Measurements from ENCODE around the gene ZBTB20. TPM values are rescaled to one million over a fixed set of nuclear protein-coding genes. Genes with fewer than 3 reads are reported as not detected.

ZBTB20 gene
- total RNA-seq, 1 donor from 2014 or later, result 61.0 TPM

- H3K27ac ChIP-seq, result no peak overlapping the region
- ATAC-seq (no peak), DNase-seq (no peak)
- H3K4me1 ChIP-seq, result no peaks in the 10 kb centered on the region
- H3K36me3 ChIP-seq, result no peaks in the 10 kb centered on the region
- H3K27me3 ChIP-seq, result no peaks in the 10 kb centered on the region
- no peaks in the 10 kb centered on the region for H3K9me3 ChIP-seq
- no peak for TF ChIP-seq CTCF (IDR thresholded peaks at IDR 0.05)
- H3K4me3 ChIP-seq, result no peak overlapping the region
- intact Hi-C loops (cut with DNase I), result no loop called here
These were observed 719.0 kb downstream of the ZBTB20 start for GRCh38 chr3:114428044-114428595.

- H3K36me3 ChIP-seq, result no peaks in the 10 kb centered on the region
- no peaks in the 10 kb centered on the region for H3K9me3 ChIP-seq
- intact Hi-C loops (cut with DNase I), result no loop called here
- no peaks in the 10 kb centered on the region for H3K27me3 ChIP-seq
- no peak for TF ChIP-seq CTCF (IDR thresholded peaks at IDR 0.05)
- DNase-seq (no peak), ATAC-seq (no peak)
- H3K4me1 ChIP-seq, result no peaks in the 10 kb centered on the region
- no peak overlapping the region for H3K27ac ChIP-seq
- H3K4me3 ChIP-seq, result no peak overlapping the region
These were observed 719.6 kb downstream of the ZBTB20 start for GRCh38 chr3:114427285-114428043.

- no peaks in the 10 kb centered on the region for H3K9me3 ChIP-seq
- no peaks in the 10 kb centered on the region for H3K36me3 ChIP-seq
- TF ChIP-seq CTCF (IDR thresholded peaks at IDR 0.05), result no peak
- H3K4me1 ChIP-seq, result peaks cover 3% of the 10 kb centered on the region
- no peaks in the 10 kb centered on the region for H3K27me3 ChIP-seq
- ATAC-seq, result no peak
- intact Hi-C loops (cut with DNase I), result no loop called here
- no peak overlapping the region for H3K27ac ChIP-seq
- no peak overlapping the region for H3K4me3 ChIP-seq
- no peak for DNase-seq
These were observed 722.8 kb downstream of the ZBTB20 start for GRCh38 chr3:114424337-114424736.

- Histone ChIP-seq H3K27me3 (no peaks in the 10 kb centered on the region), H3K4me3 (no peak overlapping the region), H3K9me3 (no peaks in the 10 kb centered on the region), H3K27ac (no peak overlapping the region), H3K4me1 (peaks cover 18% of the 10 kb centered on the region), H3K36me3 (no peaks in the 10 kb centered on the region)
- intact Hi-C loops (cut with DNase I), result no loop called here
- DNase-seq, result no peak
- ATAC-seq, result no peak
- no peak for TF ChIP-seq CTCF (IDR thresholded peaks at IDR 0.05)
These were observed 725.9 kb downstream of the ZBTB20 start for GRCh38 chr3:114421204-114421603.

GRCh38 chr3:114420072-114420471 lies 727.0 kb downstream of the ZBTB20 start:
- ATAC-seq, result no peak
- no peak overlapping the region for H3K4me3 ChIP-seq
- TF ChIP-seq CTCF (IDR thresholded peaks at IDR 0.05), result no peak
- no peaks in the 10 kb centered on the region for H3K27me3 ChIP-seq
- DNase-seq, result no peak
- H3K36me3 ChIP-seq, result no peaks in the 10 kb centered on the region
- H3K4me1 ChIP-seq, result peaks cover 18% of the 10 kb centered on the region
- intact Hi-C loops (cut with DNase I), result no loop called here
- no peak overlapping the region for H3K27ac ChIP-seq
- no peaks in the 10 kb centered on the region for H3K9me3 ChIP-seq

Measured in upper lobe of right lung (tissue), 1 donor.